HepG2 (cell line): ENCODE results near the gene VARS1. TPM values are rescaled to one million over a fixed set of nuclear protein-coding genes. Genes with fewer than 3 reads are reported as not detected.

Experiments
- AKNA ChIP-seq: sonication (generic); formaldehyde crosslinking; IDR thresholded peaks from 2 replicates; pipeline ENCODE4 v1.4.0; 2020; ENCODE audit warnings: missing genetic modification reagents, borderline replicate concordance
- E2F5 ChIP-seq: sonication (generic); formaldehyde crosslinking; conservative IDR thresholded peaks from 2 replicates; pipeline ENCODE4 v1.4.0; 2020; ENCODE audit warnings: missing genetic modification reagents
- GABPA ChIP-seq, 2 experiments: IDR thresholded peaks; 2 replicates each; pipeline ENCODE4 v1.6.1; 2011 to 2016; ENCODE audit warnings: low read depth in 2 of 2, low read length in 1 of 2, missing biosample characterization in 1 of 2, missing genetic modification characterization in 1 of 2
- KDM4B ChIP-seq: sonication (generic); formaldehyde crosslinking; IDR thresholded peaks from 2 replicates; pipeline ENCODE4 v1.4.0; 2020; ENCODE audit warnings: missing genetic modification reagents
- NONO ChIP-seq, 2 experiments: fragments of 450-650 bp in 1 of 2; sonication (generic) in 1 of 2; formaldehyde crosslinking in 1 of 2; IDR thresholded peaks in 1 of 2; conservative IDR thresholded peaks in 1 of 2; 2 replicates each; pipeline versions ENCODE4 v1.6.1 to v1.8.0; 2017 to 2022; ENCODE audit warnings: mild to moderate bottlenecking in 1 of 2, missing genetic modification reagents in 1 of 2, moderate library complexity in 1 of 2
- REL ChIP-seq: sonication (generic); formaldehyde crosslinking; conservative IDR thresholded peaks from 2 replicates; pipeline ENCODE4 v1.8.0; 2022; ENCODE audit warnings: mild to moderate bottlenecking, missing genetic modification reagents, moderate library complexity
- RNF219 ChIP-seq: sonication (generic); formaldehyde crosslinking; IDR thresholded peaks from 2 replicates; pipeline ENCODE4 v1.5.0; 2020; ENCODE audit warnings: mild to moderate bottlenecking, missing genetic modification reagents
- TOE1 ChIP-seq: sonication (generic); formaldehyde crosslinking; IDR thresholded peaks from 2 replicates; pipeline ENCODE4 v1.4.0; 2020; ENCODE audit warnings: mild to moderate bottlenecking, missing genetic modification reagents
- TRIM22 ChIP-seq: fragments of 450-650 bp; IDR thresholded peaks from 2 replicates; pipeline ENCODE4 v1.6.1; 2017
- ZBTB2 ChIP-seq: sonication (generic); formaldehyde crosslinking; IDR thresholded peaks from 2 replicates; pipeline ENCODE4 v1.8.0; 2022; ENCODE audit warnings: low read depth, missing genetic modification reagents
- ZNF510 ChIP-seq: sonication (generic); formaldehyde crosslinking; IDR thresholded peaks from 2 replicates; pipeline ENCODE4 v1.4.0; 2020; ENCODE audit warnings: low read depth, mild to moderate bottlenecking, missing genetic modification reagents
- ZNF724P ChIP-seq: sonication (generic); formaldehyde crosslinking; IDR thresholded peaks from 2 replicates; pipeline ENCODE4 v1.8.0; 2022; ENCODE audit warnings: missing genetic modification reagents, borderline replicate concordance
- polyA plus RNA-seq, 8 experiments: library from polyadenylated mRNA; depleted of rRNA in 3 of 8; stranded (reverse) in 7 of 8; unstranded in 1 of 8; fragments of >200 nt; fragmentation: Illumina TruSeq in 4 of 8; extraction: Trizol in 4 of 8; gene quantifications; 2 replicates each; pipeline versions ENCODE4 v1.2.1 to v1.2.3, GENCODE V29; 2011 to 2016; ENCODE audit warnings: low read depth in 4 of 8, missing spikeins in 1 of 8, mixed read lengths in 1 of 8; ENCODE audit not compliant: insufficient read depth in 1 of 8
- total RNA-seq, 5 experiments: library from RNA; depleted of rRNA; stranded (reverse); fragments of >200 nt; fragmentation: Illumina TruSeq; extraction: Trizol; gene quantifications; 2 replicates each; pipeline ENCODE4 v1.2.3, GENCODE V29; 2016; ENCODE audit warnings: low read depth in 1 of 5

VARS1 gene
- total and polyA plus RNA-seq, 2 of the 13 experiments (the other 11 are each of a cell fraction or from before 2014, with no cell fraction given) = 14.7 to 56.1 TPM

- peak; percentile 86; the same call in 1 of the 2 replicates for TF ChIP-seq ZNF724P (CRISPR knock-in tag)
- TF ChIP-seq ZBTB2 (CRISPR knock-in tag) = no peak
- no peak; the same call in 1 of the 2 replicates for TF ChIP-seq AKNA (CRISPR knock-in tag)
- TF ChIP-seq ZNF510 (CRISPR knock-in tag) = no peak
- 0 out of 2 replicates have a peak, but pooled peaks have one; percentile 72 for TF ChIP-seq TOE1
- TF ChIP-seq REL (CRISPR knock-in tag) = no peak
- no peak for TF ChIP-seq NONO (IDR thresholded peaks at IDR 0.05)
- TF ChIP-seq NONO (CRISPR knock-in tag; conservative IDR thresholded peaks at IDR 0.05) = no peak
- TF ChIP-seq E2F5 = peak; percentile 64; the same call in 1 of the 2 replicates
- peak; percentile 67; the same call in 1 of the 2 replicates for TF ChIP-seq RNF219 (CRISPR knock-in tag)
- TF ChIP-seq KDM4B = 0 out of 2 replicates have a peak, but pooled peaks have one; percentile 43
- TF ChIP-seq TRIM22 = no peak
- TF ChIP-seq GABPA (IDR thresholded peaks at IDR 0.05; ENCODE audit: low read depth, low read length) = no peak
- TF ChIP-seq GABPA (CRISPR knock-in tag; IDR thresholded peaks at IDR 0.05; ENCODE audit: low read depth) = no peak
Measured at GRCh38 chr6:31827286-31828079, 31.9 kb upstream of the VARS1 start, which contains the start of gene HSPA1B (continued).
